Uterus (tissue), 4 donors: Measurements from ENCODE around the gene TEX11. TPM values are rescaled to one million over a fixed set of nuclear protein-coding genes. Genes with fewer than 3 reads are reported as not detected.
"Not testable (repeated sequence)": the region's sequence is repeated elsewhere in the genome, so short reads cannot be mapped to it uniquely, and the experiment has no call there.

Experiments
- DNase-seq, 2 donors: peaks; one replicate each; pipeline ENCODE4 v3.0.0-alpha.2; 2019 to 2020
- H3K27ac ChIP-seq, 2 donors: fragments of 200-600 bp; sonication (generic); 1 replicate in 1 of 2; 2 replicates in 1 of 2; pipeline ENCODE4 v1.5.1; 2016 to 2018
- H3K27me3 ChIP-seq, 2 donors: fragments of 200-600 bp; sonication (generic); one replicate each; pipeline ENCODE4 v1.5.1; 2018 to 2019; ENCODE audit warnings: control low read depth in 1 of 2
- H3K36me3 ChIP-seq, 2 donors: fragments of 200-600 bp; sonication (generic); one replicate each; pipeline ENCODE4 v1.5.1; 2019; ENCODE audit warnings: control low read depth in 1 of 2
- H3K4me1 ChIP-seq, 2 donors: fragments of 200-600 bp; sonication (generic); one replicate each; pipeline ENCODE4 v1.5.1; 2018 to 2019; ENCODE audit warnings: control low read depth in 1 of 2
- H3K4me3 ChIP-seq, 2 donors: fragments of 200-600 bp; sonication (generic); 1 replicate in 1 of 2; 2 replicates in 1 of 2; pipeline ENCODE4 v1.5.1; 2018 to 2019; ENCODE audit warnings: mild to moderate bottlenecking in 1 of 2
- H3K9me3 ChIP-seq, 2 donors: fragments of 200-600 bp; sonication (generic); one replicate each; pipeline ENCODE4 v1.5.1; 2019; ENCODE audit warnings: control low read depth in 1 of 2
- CTCF ChIP-seq, 4 experiments: fragments of 200-600 bp in 2 of 4; fragments of 450-650 bp in 2 of 4; sonication (generic) in 2 of 4; IDR thresholded peaks; one replicate each; pipeline ENCODE4 v1.5.1; 2016 to 2019; ENCODE audit warnings: antibody characterized with exemption in 4 of 4, mild to moderate bottlenecking in 2 of 4, moderate library complexity in 1 of 4
- POLR2A ChIP-seq, 2 donors: fragments of 450-650 bp; IDR thresholded peaks; one replicate each; pipeline ENCODE4 v1.6.1; 2016; ENCODE audit warnings: antibody characterized with exemption in 2 of 2, mild to moderate bottlenecking in 1 of 2, moderate library complexity in 1 of 2
- intact Hi-C: fragments of 100-400 bp; cut with DNase I; formaldehyde crosslinking; loops from one replicate; pipeline ENCODE4 v1.15.1; 2023; ENCODE audit warnings: low total_unique reads
- total RNA-seq, 4 donors: library from RNA; depleted of rRNA in 3 of 4; stranded (reverse); fragments of >200 nt in 3 of 4; gene quantifications; one replicate each; pipeline versions ENCODE4 v1.1.0 to v1.2.4, GENCODE V29; 2014 to 2023
- donor health status: DM: yes; HTN: yes; CAD: no.

Gene TEX11
- total RNA-seq, 4 donors from 2014 or later = 0.35 TPM; not detected in 3

GRCh38 chrX:70916754-70917153 lies 8.2 kb upstream of the TEX11 start:
- TF ChIP-seq POLR2A (IDR thresholded peaks at IDR 0.05) (no peak), CTCF (IDR thresholded peaks at IDR 0.05) (no peak)
- Histone ChIP-seq H3K4me3 (no peak overlapping the region), H3K9me3 (no peaks in the 10 kb centered on the region), H3K4me1 (no peaks in the 10 kb centered on the region), H3K27ac (no peak overlapping the region), H3K27me3 (no peaks in the 10 kb centered on the region), H3K36me3 (no peaks in the 10 kb centered on the region)
- DNase-seq = no peak
- intact Hi-C loops = no loop called here

GRCh38 chrX:70907900-70908299 lies 611 bp downstream of the TEX11 start:
- no peaks in the 10 kb centered on the region for H3K27me3 ChIP-seq
- intact Hi-C loops = no loop called here
- DNase-seq = no peak
- H3K27ac ChIP-seq = no peak overlapping the region
- no peak overlapping the region for H3K4me3 ChIP-seq
- H3K9me3 ChIP-seq = no peaks in the 10 kb centered on the region
- no peaks in the 10 kb centered on the region for H3K4me1 ChIP-seq
- H3K36me3 ChIP-seq = no peaks in the 10 kb centered on the region
- TF ChIP-seq POLR2A (IDR thresholded peaks at IDR 0.05) (no peak), CTCF (IDR thresholded peaks at IDR 0.05) (no peak)

- H3K4me3 ChIP-seq = no peak overlapping the region
- no peaks in the 10 kb centered on the region for H3K27me3 ChIP-seq
- H3K9me3 ChIP-seq = no peaks in the 10 kb centered on the region
- no peak overlapping the region for H3K27ac ChIP-seq
- no peaks in the 10 kb centered on the region for H3K4me1 ChIP-seq
- DNase-seq = no peak
- TF ChIP-seq POLR2A (IDR thresholded peaks at IDR 0.05) (no peak), CTCF (IDR thresholded peaks at IDR 0.05) (no peak)
- intact Hi-C loops = no loop called here
- H3K36me3 ChIP-seq = no peaks in the 10 kb centered on the region
Observed at GRCh38 chrX:70901465-70901864, 7.0 kb downstream of the TEX11 start.

GRCh38 chrX:70890441-70890840 lies 18.1 kb downstream of the TEX11 start:
- DNase-seq, H3K36me3 ChIP-seq, H3K27ac ChIP-seq, H3K27me3 ChIP-seq, H3K9me3 ChIP-seq, H3K4me3 ChIP-seq, H3K4me1 ChIP-seq, intact Hi-C loops: not testable (repeated sequence)

GRCh38 chrX:70878902-70879301 lies 29.6 kb downstream of the TEX11 start:
- no peaks in the 10 kb centered on the region for H3K4me1 ChIP-seq
- H3K4me3 ChIP-seq = no peak overlapping the region
- no peak overlapping the region for H3K27ac ChIP-seq
- H3K9me3 ChIP-seq = no peaks in the 10 kb centered on the region
- intact Hi-C loops = no loop called here
- TF ChIP-seq CTCF (IDR thresholded peaks at IDR 0.05) (no peak), POLR2A (IDR thresholded peaks at IDR 0.05) (no peak)
- no peaks in the 10 kb centered on the region for H3K36me3 ChIP-seq
- no peaks in the 10 kb centered on the region for H3K27me3 ChIP-seq
- no peak for DNase-seq

- Histone ChIP-seq H3K4me3 (no peak overlapping the region), H3K9me3 (no peaks in the 10 kb centered on the region), H3K27me3 (peaks cover 0 to 7% of the 10 kb centered on the region in 2 donors), H3K4me1 (no peaks in the 10 kb centered on the region), H3K27ac (no peak overlapping the region), H3K36me3 (no peaks in the 10 kb centered on the region)
- TF ChIP-seq POLR2A (IDR thresholded peaks at IDR 0.05) (no peak), CTCF (IDR thresholded peaks at IDR 0.05) (no peak)
- intact Hi-C loops = no loop called here
- DNase-seq = no peak
Observed at GRCh38 chrX:70852294-70852693, 56.2 kb downstream of the TEX11 start.

GRCh38 chrX:70844081-70844480 lies 64.4 kb downstream of the TEX11 start:
- H3K9me3 ChIP-seq, H3K36me3 ChIP-seq, intact Hi-C loops, DNase-seq, H3K27ac ChIP-seq, H3K27me3 ChIP-seq, H3K4me3 ChIP-seq, H3K4me1 ChIP-seq: not testable (repeated sequence)

GRCh38 chrX:70843620-70844019 lies 64.9 kb downstream of the TEX11 start:
- DNase-seq, H3K27me3 ChIP-seq, H3K27ac ChIP-seq, H3K4me1 ChIP-seq, intact Hi-C loops, H3K36me3 ChIP-seq, H3K4me3 ChIP-seq, H3K9me3 ChIP-seq: not testable (repeated sequence)
